ENCODE data around the gene MIER1.

DNA sequence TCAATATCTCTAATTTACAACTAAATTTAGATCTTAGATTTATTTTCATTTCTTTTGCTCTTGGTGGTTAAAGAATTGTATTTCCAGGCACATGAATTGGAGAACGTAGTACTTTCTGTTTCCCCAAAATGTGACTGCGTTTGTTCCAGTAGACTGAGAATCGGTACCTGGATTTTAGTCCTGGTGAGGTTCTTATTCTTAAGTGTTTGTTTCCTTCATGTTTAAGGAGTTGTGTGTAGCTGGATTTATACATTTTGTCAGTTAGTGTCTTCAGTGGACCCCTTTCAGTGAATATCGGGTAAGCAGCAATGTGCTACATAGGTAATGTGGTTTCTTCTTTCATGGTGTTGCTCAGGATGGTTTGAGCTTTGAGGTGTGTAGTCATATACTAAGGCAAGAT is 6.8 kb downstream of the MIER1 start:
- TF ChIP-seq POLR2AphosphoS5 (IDR thresholded peaks at IDR 0.05; ENCODE audit: borderline replicate concordance, low read depth, low read length), result no peak
- TF ChIP-seq EZH2 (IDR thresholded peaks at IDR 0.05), result no peak
